NCI-H1694 (cell line): Measurements from ENCODE around the gene CADM2.

Source experiments
- DNase-seq: peaks from one replicate; lab custom pipeline; 2025; lab: John Stamatoyannopoulos, UW

Gene CADM2

DNA sequence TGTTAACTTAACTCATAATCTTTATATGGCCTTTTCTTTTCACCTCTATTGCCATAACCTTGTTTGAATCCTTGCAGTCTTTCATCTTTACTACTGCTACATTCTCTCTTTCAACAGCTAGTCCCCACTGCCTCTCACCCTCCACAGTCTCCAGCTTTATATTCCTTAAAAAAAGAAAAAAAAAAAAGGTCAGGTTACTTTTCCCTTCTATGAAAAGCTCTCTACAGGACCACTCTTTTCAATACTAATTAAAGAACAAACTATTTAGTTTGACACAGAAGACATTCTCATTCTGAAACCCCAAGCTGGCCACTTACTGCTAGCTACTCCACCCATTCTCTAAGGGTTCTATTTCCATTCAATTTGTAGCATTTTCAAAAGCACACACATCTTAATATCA, 25.6 kb downstream of the CADM2 start:
- no peak for DNase-seq

DNA sequence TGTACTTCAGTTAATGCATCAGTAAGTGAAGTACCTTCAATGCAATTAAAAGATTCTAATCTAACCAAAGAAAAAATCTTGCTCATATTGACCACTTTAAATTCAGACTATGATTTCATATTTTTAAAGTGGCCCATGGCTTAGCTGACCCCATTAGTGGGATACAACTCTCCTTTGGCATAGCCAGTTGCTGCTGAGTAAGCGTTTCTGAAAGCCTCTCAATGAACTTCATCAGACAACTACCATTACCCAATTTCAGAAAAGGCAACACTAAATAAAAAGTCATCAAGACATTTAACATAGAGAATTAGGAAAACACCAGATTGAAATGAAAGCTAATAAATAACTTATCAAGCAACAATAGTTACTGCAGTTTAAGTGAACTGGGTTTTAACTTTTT, 27.0 kb downstream of the CADM2 start:
- no peak for DNase-seq

DNA sequence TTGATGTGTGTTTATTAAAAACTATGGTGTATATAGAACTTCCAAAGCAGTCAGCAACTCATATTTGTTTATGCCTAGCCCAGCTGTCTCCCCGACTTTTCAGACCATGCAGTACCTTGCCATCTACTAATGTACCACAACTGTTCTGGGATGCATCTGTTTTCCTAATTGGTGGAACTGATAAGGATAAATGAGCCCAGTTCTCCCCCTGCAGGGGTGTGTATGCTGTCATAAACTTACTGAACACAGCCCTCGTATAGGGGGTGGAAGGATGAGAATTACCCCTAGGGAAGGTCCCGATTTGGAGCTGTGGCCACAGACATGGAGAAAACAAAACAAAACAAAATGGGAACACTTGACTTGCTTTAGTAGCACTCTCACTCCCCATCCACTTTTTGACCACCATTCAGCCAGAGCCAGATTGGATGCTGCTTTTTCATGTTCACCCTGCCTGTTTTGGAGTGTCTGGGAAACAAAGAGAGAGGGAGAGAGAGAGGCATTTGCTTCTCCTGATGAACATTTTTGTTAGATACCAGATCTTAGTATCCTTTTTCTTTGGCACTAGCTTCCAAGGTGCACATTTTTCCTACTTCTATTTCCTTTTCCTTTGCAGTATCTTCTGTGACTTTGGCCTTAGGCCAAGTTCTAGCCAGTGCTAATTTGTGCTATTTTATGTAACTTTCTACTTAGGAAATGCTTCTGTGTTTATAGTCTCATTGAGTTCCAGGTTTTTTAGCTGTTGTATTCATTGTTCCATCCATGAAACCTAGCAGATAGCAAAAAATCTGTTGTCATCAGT, 29.1 kb downstream of the CADM2 start:
- no peak for DNase-seq

DNA sequence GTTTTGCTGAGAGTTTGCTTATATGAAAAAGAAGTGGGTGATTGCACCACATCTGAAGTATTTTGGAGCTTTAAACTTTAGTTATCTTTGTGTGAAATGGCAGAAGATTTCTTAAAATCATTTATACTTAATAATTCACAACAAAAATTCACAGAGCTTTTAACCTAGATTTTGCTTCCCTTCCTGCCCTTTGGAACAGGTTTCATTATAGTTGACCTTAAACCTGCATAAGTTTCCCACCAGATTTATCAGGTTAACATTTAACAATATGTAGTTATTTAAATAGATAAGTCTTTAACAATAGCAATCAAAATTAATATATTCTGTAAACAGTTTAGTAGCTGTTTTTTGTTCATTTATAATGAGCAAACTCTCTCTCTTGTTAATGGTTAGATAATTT, 30.3 kb downstream of the CADM2 start:
- no peak for DNase-seq

DNA sequence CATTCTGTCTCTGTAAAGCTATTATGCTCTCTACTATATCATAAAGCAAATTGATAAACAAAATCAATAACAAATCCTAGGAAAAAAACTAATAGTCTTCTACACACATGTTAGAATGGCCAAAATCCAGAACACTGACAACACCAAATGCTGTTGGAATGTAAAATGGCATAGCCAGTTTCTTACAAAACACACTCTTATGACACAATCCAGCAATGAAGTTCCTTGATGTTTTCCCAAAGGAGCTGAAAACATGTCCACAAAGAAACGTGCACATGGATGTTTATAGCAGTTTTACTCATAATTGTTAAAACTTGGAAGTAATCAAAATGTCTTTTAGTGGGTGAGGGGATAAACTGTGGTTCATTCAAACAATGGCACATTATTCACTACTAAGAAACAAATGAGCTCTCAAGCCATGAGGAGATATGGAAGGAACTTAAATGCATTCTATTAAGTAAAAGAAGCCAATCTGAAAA, 32.7 kb downstream of the CADM2 start:
- DNase-seq, result no peak

DNA sequence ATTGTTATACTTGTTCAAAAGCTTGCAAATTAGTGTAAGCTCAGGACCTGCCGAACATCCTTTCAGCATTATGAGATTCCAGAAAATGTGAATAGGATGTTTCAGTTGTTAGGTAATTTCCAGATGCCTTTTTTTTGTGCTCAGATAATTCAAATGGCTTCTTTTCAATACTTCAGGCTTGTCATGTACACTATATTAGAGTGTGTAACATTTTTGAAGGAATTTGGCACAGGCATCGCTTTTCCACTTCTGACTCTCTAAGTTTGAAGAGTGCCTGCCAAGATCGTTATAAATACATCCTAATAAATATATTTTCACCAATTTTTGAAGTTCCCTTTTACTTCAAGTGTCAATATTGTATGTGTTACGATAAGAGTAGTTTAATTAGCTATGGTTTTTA, 35.2 kb downstream of the CADM2 start:
- DNase-seq, result no peak

DNA sequence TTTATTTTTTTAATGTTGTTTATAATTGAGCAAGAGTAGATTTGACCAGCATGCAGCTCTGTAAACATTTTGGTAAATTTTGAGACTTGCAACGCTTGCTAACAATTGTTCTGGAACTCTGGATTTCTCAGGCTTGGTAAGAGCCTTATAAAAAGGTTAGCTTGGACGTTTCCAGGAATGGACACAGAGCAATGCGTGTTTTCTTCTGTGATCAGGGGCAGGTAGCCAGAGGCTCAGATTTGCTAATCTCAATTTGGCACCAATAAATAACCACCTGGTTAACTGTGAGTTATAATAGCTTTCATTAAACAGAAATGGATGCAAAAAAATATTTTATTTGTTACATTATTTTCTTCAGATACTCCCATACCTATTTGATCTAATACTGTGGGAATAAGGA, 39.8 kb downstream of the CADM2 start:
- DNase-seq, result no peak

DNA sequence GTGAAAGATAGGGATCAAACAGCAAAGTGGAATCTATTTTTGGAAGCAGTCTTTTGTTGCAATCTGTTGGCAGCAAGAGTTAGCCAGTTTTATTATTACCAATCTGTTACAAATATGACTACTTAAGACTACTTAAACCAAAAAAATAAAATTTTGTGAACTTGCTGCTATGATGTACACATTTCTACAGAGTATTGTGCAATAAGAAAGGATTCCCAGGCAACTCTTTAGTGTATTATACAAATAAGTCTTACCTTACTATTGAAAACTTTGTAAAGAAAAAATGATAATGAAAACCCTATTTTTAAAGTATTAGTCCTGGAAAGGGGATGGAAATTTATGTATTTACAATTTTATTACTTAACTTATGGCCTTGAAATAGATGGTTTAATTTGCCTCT, 44.7 kb downstream of the CADM2 start:
- DNase-seq, result no peak

DNA sequence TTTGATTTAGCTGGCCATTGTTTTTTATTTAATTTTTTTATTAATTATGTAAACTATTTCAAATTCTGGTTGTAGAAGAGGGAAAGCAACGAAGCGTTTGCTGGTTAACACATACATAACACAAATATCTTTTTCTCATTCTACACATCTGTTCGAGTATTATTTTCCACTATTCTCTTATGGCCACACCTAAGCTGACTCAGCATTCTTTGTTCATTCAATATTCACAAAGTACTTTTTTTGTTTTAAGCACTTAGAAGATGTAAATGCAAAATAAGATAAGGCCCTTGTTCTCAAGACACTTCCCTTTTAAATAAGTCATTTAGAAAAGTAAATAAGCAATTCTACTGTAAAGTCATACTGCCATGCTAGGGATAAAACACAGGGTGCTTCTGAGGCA, 45.4 kb downstream of the CADM2 start:
- DNase-seq, result no peak

DNA sequence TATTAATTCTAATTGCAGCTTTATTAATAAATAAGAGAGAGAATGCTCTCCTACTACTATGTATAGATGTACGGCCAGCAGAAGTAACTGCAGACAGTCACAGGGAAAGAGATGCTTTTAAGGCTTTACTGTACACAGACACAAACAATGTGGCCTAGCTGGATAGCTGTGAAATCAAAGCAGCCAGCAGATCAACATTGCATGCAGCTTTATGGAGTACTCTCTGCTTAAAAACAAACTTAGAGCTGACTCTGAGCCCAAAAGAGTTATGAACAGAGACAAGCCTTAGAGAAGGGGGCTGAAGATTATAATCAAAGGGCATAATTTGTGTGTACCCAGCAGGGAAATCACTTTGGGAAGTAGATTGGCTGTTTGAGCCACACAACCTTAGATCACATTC, 47.2 kb downstream of the CADM2 start:
- DNase-seq, result no peak

DNA sequence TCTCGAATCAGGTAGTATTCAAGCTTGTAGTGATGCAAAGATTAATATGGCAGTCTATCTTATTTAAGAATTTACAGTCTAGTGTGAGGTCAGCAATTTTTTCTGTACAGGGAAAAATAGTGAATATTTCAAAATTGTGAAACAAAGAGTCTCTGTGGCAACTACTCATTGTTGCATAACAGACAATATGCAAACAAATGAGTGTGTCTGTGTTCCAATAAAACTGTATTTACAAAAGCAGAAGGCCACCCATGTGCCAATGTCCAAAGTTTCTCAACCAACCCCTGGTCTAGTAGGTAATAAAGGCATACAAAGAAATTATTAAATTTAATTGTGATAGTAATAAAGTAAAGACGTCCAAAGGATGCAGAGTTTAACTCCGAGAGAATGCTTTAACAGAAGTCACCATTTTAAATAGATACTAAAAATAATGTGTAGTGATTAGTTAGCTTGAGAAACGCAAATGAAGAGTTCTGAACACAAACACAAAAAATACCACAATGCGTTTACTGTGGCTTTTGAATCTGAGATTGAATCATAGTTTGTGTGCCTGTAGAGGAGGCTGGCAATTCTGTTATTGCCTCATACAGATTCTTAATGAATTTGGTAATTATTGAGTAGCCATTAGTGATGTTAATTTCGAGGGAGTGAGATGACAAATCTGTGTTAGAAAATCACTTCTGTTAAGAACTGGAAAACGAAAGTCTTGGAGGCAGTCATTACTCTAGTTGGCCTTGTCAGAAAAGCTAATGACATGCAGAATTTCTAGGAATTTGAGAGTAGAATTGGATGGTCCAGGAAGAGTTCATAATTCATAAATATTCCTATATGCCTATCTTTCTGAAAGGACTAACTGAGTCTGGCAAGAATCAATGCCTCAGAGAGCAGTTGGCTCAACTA, 48.7 kb downstream of the CADM2 start:
- DNase-seq, result no peak

DNA sequence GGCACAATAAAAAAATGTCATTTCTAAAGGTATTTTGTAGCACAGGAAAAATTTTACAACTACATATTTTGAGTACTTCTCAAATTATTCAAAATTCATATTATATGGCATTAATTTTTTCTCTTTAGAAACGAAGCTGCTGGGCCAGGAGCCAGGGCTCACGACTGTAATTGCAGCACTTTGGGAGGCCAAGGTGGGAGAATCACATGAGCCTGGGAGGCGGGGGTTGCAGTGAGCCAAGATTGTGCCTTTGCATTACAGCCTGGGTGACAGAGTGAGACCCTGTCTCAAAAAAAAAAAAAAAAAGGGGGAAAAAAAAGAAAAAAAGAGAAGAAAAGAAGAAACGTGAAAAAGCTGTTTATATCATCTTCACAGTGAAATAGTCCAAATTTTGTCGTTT, 62.0 kb downstream of the CADM2 start:
- DNase-seq, result no peak

DNA sequence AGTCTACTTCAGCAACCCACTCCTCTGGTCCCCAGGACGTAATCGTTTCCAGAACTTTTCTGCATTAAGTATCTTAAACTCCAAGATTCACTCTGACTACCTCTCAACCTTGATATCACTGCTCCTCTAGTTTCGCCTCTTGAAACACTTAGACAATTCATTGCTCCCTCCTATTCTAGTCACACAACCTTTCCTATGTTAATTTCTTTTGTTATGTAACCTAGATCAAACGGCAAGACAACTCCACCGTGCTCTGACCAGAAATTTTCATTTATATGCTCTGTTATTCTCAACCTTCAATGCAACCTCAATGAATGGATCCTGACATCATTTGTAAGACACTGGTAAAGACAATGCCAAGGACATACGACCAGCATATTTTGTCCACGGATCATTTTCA, 71.3 kb downstream of the CADM2 start:
- no peak for DNase-seq

DNA sequence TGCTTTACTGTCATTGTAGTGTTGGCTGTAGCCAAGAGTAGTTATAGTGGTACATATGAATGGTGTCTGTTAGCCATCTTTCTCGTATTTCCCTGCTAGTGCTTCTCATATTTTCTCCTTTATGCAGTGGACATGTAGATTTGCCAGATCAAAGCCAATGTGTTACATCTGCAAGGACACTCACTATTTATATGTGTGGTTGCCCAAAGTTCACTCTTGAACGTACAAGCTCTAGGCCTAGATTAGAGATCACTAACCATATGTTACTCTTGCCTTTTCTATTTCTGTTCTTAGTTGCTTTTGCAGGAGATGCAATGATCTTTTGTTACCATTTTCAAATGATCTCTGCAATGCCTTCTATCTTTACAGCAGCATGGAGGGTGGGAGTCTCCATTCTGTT, 78.4 kb downstream of the CADM2 start:
- no peak for DNase-seq

DNA sequence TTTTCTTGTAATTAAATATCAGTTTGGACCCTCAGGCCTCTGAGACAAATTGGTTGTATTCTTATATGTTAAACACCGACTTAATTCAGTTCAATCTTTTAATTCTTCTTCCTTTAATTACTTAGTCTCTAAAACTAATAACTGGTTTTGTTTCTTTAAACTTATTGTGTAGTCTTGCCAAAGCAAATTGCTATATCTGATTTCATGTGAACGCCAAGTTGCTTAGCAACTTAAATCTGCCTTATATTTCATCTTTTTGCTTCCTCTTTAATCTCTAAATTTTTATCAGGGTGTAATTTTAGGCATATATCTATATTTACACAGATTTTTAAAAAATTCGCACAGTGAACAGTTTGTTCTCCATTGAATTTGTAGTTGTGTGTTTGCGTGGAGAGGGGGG, 82.2 kb downstream of the CADM2 start:
- DNase-seq, result no peak

DNA sequence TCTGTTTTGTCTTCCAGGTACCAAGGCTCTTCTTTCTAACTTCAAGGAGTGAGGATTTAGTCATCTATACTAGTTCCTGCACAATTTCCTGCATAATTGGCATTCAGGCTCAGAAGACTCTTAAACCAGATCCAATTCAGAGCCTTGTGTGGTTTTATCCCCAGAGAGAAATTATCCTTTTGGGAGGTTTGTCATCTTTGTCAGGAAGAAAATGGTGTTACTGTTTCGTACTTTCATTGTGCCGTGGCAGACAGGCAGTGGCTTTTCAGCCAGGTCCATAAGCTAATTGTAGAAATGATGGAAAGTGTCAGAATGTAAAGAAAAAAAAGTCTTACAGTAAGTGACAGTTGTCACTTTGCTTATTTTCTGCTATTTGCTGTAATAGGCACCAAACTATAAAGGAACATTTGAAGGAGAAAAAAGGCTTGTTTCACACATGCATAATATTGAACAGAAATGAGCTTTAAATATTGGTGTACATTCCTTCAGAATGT, 82.8 kb downstream of the CADM2 start:
- no peak for DNase-seq

DNA sequence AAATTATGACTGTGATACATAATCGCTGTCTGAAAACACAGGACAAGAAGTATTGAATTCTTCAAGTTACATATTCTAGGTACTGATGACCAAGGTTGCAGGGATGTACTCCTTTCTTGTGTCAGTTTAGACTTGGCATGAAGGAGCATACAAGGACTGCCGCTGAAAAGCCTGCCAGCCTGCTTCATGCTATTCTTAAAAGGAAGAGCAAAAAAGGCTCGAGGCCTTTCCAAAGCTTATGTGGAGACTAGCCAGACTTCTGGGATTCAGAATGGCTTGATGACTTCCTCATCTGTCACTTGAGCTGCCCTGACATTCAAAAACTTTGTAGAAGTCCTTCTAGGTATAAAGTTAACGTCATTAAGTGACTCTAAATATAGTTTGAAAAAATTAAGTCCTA, 92.0 kb downstream of the CADM2 start:
- DNase-seq, result no peak

DNA sequence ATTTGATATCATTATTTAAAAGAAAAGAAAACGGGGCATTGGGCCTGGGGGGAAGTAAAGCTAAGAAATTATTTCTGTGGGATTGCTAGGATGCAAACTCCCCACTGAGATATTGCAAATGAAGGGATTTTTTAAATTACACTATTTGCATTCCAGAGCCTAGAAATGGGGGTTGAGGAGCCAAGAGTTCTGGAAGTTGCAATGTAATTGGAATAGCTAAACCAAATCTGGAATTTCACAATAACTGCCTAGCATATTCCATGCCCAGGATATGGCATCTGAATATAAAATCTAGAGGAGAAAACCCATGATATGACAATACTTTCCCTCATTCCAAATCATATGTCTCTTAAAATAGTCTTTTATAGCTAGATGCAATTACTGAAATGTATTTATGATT, 93.0 kb downstream of the CADM2 start:
- DNase-seq, result no peak

DNA sequence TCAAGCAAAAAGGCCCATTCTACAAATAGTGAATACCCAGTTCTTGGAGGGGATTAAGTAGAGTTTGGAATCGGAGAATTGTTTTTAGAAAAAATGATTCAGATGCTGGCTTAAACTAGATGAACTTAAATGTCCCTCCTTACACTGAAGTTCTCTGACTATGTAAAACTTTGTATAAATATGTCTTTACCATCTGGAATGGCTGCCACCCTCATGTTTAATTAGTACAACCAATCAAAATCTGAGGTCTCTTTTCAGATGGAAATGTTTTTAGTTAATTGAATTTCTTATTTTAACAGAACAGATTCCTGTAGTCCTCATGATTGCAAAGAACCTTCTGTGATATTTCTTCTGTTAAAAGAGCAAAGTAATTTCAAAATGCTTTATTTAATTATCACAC, 94.8 kb downstream of the CADM2 start:
- no peak for DNase-seq

DNA sequence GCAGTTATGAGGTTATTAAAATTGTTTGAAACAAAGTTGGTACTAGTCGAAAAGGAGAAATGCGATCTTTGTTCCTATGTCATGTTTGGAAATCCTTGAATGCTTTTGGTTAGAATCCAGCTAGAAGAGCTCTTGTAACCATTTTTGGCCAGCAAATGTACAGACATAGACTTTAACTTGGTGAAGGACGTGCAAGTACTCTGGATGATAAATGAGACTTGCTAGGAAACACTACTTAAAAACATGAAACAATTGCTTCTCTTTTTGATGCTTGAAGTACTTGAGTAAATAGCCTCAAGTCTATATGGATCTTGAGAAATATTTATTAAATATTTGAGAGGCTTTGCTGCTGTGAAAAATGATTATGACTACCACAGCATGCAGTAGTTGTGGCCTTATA, 95.8 kb downstream of the CADM2 start:
- no peak for DNase-seq

DNA sequence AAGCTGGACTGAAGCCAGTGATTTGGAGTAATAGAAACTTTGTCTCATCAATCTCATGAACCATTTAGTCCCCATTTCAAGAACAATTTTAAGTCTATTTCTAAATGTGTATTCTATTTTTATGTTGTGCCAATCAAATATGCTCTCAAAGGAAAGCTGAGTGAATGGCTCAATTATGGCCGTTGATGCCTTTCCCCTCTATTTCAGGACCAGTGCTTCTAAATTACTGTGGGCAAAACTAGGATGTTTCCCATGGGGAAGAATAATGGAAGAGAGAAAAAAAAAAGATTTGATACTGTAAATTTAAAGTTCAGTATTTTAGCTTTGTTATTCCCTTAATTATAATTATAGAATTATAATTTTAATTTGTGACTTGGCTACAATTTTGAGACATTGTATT, 110.1 kb downstream of the CADM2 start:
- no peak for DNase-seq

DNA sequence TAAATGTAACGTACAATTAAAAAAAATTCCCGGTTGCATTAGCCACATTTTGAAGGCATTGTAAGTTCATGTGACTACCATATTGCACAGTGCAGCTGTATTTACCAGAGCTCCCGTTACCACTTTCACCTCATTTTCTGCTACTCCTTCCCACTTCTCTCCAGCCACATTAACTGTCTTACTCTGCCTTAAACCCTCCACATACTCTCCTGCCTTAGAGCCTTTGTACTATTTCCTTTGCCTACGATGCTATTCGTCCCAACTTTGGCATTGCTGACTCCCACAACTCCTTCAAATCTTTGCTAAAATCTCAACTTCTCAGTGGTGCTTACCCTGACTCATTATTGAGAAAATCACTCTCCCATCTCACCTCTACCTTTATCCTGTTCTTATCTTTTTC, 115.2 kb downstream of the CADM2 start:
- no peak for DNase-seq

DNA sequence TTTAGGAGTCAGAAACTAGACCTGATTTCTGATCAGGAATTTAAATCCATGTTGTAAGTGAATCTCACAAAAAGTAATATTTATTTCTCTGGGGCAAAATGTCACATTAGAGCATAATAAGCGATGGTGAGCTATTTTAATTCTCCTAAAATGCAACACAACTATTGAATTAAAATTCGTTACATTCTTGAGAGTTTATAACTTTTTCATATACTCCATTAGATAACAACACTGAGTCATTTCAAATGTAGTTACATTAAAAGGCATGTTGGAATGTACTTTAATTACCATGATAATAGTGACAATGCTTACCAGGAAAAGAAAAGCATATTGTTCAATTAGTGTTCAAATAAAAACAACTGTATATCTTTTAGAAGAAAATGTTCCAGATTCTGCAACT, 116.9 kb downstream of the CADM2 start:
- DNase-seq, result no peak
